Ovary (tissue), 3 donors: ENCODE results near the gene DOCK10.

Experiments
- CTCF ChIP-seq, 3 donors: fragments of 450-650 bp in 2 of 3; fragments of 200-600 bp in 1 of 3; IDR thresholded peaks; one replicate each; pipeline versions ENCODE4 v1.5.1 to v1.8.0; 2016 to 2022; ENCODE audit warnings: antibody characterized with exemption in 3 of 3, mild to moderate bottlenecking in 1 of 3
- POLR2A ChIP-seq: fragments of 450-650 bp; IDR thresholded peaks from one replicate; pipeline ENCODE4 v1.6.1; 2017; ENCODE audit warnings: antibody characterized with exemption, mild to moderate bottlenecking, moderate library complexity
- donor health status: DM: no; HTN: no; CAD: no.

GRCh38 chr2:224749136-224749535 lies 293.1 kb downstream of the DOCK10 start:
- TF ChIP-seq POLR2A (no peak), CTCF (IDR thresholded peaks at IDR 0.05) (no peak)
